LNCaP clone FGC (cell line): ENCODE results near the gene GALNTL6.
"Not testable (repeated sequence)": the region's sequence is repeated elsewhere in the genome, so short reads cannot be mapped to it uniquely, and the experiment has no call there.

Experiments used
- DNase-seq: peaks from one replicate; pipeline ENCODE4 v3.0.0-alpha.2; 2011; ENCODE audit warnings: low read depth
- H3K4me3 ChIP-seq: 2 replicates; pipeline ENCODE4 v1.5.1; 2011; ENCODE audit warnings: mild to moderate bottlenecking, low read depth, low read length, control low read depth
- TF ChIP-seq, protein P1 (sequence below): IDR thresholded peaks from 2 replicates; pipeline ENCODE4 v1.5.1; 2012; ENCODE audit warnings: mild to moderate bottlenecking; ENCODE audit not compliant: control insufficient read depth, insufficient read depth; ENCODE audit errors: extremely low read depth

GALNTL6 gene

DNA sequence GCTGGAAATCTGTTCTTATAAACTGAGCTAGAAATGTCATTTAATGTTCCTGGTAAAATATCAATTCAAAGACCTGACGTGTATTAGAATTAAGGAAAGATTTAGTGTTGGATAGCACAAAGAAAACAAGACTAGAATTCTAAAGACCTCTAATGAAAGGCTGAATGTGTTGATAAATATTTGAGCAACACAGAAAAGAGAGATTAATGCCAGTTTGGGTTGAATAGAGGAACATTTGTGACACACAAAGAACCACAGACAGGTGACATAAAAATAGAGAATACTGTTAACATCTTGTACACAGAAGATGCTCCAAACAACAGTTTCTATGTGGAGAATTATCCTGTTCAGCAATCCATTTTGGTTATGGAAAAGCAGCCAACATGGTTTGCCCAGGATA, 1133.3 kb downstream of the GALNTL6 start:
- no peak overlapping the region for H3K4me3 ChIP-seq
- no peak for DNase-seq
- TF ChIP-seq, protein P1, sequence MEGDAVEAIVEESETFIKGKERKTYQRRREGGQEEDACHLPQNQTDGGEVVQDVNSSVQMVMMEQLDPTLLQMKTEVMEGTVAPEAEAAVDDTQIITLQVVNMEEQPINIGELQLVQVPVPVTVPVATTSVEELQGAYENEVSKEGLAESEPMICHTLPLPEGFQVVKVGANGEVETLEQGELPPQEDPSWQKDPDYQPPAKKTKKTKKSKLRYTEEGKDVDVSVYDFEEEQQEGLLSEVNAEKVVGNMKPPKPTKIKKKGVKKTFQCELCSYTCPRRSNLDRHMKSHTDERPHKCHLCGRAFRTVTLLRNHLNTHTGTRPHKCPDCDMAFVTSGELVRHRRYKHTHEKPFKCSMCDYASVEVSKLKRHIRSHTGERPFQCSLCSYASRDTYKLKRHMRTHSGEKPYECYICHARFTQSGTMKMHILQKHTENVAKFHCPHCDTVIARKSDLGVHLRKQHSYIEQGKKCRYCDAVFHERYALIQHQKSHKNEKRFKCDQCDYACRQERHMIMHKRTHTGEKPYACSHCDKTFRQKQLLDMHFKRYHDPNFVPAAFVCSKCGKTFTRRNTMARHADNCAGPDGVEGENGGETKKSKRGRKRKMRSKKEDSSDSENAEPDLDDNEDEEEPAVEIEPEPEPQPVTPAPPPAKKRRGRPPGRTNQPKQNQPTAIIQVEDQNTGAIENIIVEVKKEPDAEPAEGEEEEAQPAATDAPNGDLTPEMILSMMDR, result no peak

DNA sequence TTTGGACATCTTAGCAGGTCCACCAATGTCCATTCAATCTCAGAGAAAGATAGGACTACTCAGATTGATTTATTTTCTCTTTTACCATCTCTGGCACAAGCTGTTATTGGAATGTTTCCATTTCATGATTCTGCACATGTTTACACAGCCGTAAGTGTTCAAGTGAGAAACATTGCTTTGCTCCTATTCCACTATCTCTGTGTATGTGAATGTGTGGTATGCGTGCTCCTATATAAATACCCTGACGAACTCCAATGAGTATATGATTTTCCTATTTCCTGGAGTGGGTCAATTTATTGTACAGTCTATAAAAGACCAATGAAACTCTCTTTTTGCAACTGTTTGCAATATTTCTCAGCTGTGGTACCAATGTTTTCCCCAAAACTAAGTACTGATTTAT, 1134.4 kb downstream of the GALNTL6 start:
- TF ChIP-seq, protein P1, result no peak
- DNase-seq, result peak; percentile 22

DNA sequence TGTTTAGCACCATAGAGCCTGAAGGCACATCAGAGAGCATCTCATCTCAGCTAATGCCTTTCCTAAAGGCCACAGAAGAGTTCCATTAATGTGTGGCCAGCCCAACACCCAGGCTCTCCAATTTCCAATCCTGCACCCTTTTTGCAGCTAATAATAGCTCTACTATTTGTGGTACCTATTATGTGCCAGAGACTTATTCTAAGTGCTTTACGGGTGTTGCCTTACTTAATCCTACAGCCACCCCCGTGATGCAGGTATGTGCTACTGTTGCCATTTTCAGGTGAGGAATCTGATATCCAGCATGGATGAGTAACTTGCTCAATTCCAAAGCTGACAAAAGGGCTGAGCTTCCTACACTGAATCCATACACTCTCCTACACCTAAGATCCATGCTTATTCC, 1137.8 kb downstream of the GALNTL6 start:
- TF ChIP-seq, protein P1, result no peak
- no peak overlapping the region for H3K4me3 ChIP-seq
- no peak for DNase-seq

More for the DNA sequence above, 1134.4 kb downstream of the GALNTL6 start:
- no peak overlapping the region for H3K4me3 ChIP-seq

DNA sequence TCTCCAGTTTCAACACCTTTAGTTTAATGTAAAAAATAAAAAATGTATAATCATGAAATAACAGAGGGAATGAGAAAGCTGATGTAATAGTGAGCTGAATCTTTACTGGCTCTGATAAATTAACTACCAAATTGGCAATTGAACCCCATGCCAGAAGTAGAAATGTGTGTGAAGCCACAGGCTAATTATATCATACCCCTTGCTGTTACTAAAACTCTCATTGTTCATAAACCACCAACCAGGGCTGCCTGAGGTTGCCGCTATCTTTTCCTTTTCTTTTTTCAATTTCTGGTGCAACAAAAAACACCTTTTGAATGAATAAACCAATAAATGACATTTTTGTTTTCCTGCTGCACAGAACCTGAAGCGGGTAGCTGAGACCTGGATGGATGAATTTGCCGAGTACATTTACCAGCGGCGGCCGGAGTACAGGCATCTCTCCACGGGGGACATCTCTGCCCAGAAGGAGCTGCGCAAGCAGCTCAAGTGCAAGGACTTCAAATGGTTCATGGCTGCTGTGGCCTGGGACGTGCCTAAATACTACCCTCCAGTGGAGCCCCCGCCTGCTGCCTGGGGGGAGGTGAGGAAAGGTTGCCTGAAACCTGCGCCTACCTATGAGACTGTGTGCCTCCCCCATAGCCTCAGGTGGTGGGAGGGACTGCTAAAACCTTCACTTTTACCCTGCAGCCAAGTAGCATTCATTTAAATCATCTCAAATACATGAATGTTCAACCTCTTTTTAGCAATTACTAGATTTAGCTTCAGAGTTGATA, 1138.7 kb downstream of the GALNTL6 start:
- H3K4me3 ChIP-seq, result no peak overlapping the region
- DNase-seq, result no peak
- TF ChIP-seq, protein P1, result no peak

- TF ChIP-seq, protein P1, result no peak
Observed at GRCh38 chr4:172953896-172954568, 1140.8 kb downstream of the GALNTL6 start.

GRCh38 chr4:172956340-172956739, 1143.1 kb downstream of the GALNTL6 start:
- not testable (repeated sequence) for H3K4me3 ChIP-seq, DNase-seq

More at GRCh38 chr4:172953896-172954568, 1140.8 kb downstream of the GALNTL6 start:
- H3K4me3 ChIP-seq, result no peak overlapping the region
- no peak for DNase-seq

DNA sequence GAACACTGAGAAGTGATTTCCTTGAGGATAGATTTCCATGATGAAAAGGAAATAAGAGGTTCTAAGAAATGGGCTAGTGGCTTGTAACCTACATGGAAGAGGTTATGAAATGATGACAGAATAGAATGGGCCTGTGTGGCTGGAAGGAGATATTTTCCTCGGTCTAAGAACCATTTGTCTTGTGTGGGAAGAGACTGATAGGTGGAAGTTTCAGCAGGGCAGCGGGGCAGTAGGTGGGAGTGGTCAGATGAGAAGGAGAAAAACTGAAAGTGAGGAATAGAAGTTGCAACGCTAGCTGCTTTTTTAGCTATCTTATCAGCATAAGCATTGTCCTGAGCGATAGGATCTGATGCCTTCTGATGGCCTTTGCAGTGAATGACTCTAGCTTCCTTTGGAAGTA, 1144.0 kb downstream of the GALNTL6 start:
- TF ChIP-seq, protein P1, result no peak
- no peak for DNase-seq
- H3K4me3 ChIP-seq, result no peak overlapping the region
